RWPE2 (cell line): ENCODE results near the gene NUP85.
"Not testable (repeated sequence)": the region's sequence is repeated elsewhere in the genome, so short reads cannot be mapped to it uniquely, and the experiment has no call there.

Source experiments
- ATAC-seq: fragments of 200-7000 bp; cut with Tn5 transposase; 3 replicates; pipeline ENCODE4 v1.9.1; 2021; ENCODE audit warnings: low read depth
- DNase-seq: peaks from one replicate; pipeline ENCODE4 v3.0.0-alpha.2; 2020; ENCODE audit warnings: low spot score
- H3K27ac ChIP-seq: fragments of 450-650 bp; 2 replicates; pipeline ENCODE4 v1.5.1; 2017; ENCODE audit warnings: mild to moderate bottlenecking; ENCODE audit not compliant: poor library complexity, severe bottlenecking
- H3K27me3 ChIP-seq: fragments of 250-450 bp; sonication (Bioruptor Pico); 2 replicates; pipeline ENCODE4 v1.5.1; 2021; ENCODE audit warnings: mild to moderate bottlenecking, moderate library complexity; ENCODE audit not compliant: insufficient read depth, poor library complexity, severe bottlenecking
- H3K36me3 ChIP-seq: fragments of 250-450 bp; sonication (Bioruptor Pico); 2 replicates; pipeline ENCODE4 v1.5.1; 2020; ENCODE audit warnings: low read depth, mild to moderate bottlenecking, moderate library complexity
- H3K4me1 ChIP-seq: fragments of 250-450 bp; sonication (Bioruptor Pico); 2 replicates; pipeline ENCODE4 v1.5.1; 2021; ENCODE audit warnings: mild to moderate bottlenecking, moderate library complexity; ENCODE audit not compliant: insufficient read depth, poor library complexity, severe bottlenecking
- H3K4me3 ChIP-seq: fragments of 250-450 bp; sonication (Bioruptor Pico); 2 replicates; pipeline ENCODE4 v1.5.1; 2021; ENCODE audit warnings: mild to moderate bottlenecking, moderate library complexity; ENCODE audit not compliant: severe bottlenecking
- H3K9me3 ChIP-seq: fragments of 250-450 bp; sonication (Bioruptor Pico); 2 replicates; pipeline ENCODE4 v1.5.1; 2021; ENCODE audit warnings: mild to moderate bottlenecking, moderate library complexity; ENCODE audit not compliant: severe bottlenecking
- CTCF ChIP-seq: fragments of 450-650 bp; IDR thresholded peaks from one replicate; pipeline ENCODE4 v1.5.1; 2017; ENCODE audit warnings: mild to moderate bottlenecking, moderate library complexity; ENCODE audit not compliant: poor library complexity, severe bottlenecking

Gene NUP85

GRCh38 chr17:75250009-75250471 is 44.6 kb downstream of the NUP85 start:
- ATAC-seq: peak; percentile 73
- DNase-seq: no peak
- no peak for TF ChIP-seq CTCF
- H3K9me3 ChIP-seq: no peaks in the 10 kb centered on the region
- H3K27me3 ChIP-seq: no peaks in the 10 kb centered on the region
- peak overlapping the region; percentile 11 for H3K27ac ChIP-seq
- H3K4me1 ChIP-seq: peaks cover 14% of the 10 kb centered on the region
- H3K4me3 ChIP-seq: no peak overlapping the region
- peaks cover 33% of the 10 kb centered on the region for H3K36me3 ChIP-seq

GRCh38 chr17:75252039-75252816 is 46.7 kb downstream of the NUP85 start:
- TF ChIP-seq CTCF: no peak
- Histone ChIP-seq H3K27ac (no peak overlapping the region), H3K4me1 (peaks cover 21% of the 10 kb centered on the region), H3K36me3 (peaks cover 13% of the 10 kb centered on the region; the same call in 1 of the 2 replicates), H3K9me3 (no peaks in the 10 kb centered on the region), H3K27me3 (no peaks in the 10 kb centered on the region), H3K4me3 (no peak overlapping the region)
- DNase-seq (no peak), ATAC-seq (no peak)

- ATAC-seq, H3K27ac ChIP-seq, H3K9me3 ChIP-seq, H3K4me3 ChIP-seq, H3K27me3 ChIP-seq, DNase-seq, H3K36me3 ChIP-seq: not testable (repeated sequence)
- peaks cover 17% of the 10 kb centered on the region for H3K4me1 ChIP-seq
These were observed 50.6 kb downstream of the NUP85 start for GRCh38 chr17:75255954-75256698.

- DNase-seq, H3K27ac ChIP-seq, H3K4me3 ChIP-seq, H3K27me3 ChIP-seq, H3K36me3 ChIP-seq, H3K9me3 ChIP-seq, ATAC-seq: not testable (repeated sequence)
- peaks cover 16% of the 10 kb centered on the region for H3K4me1 ChIP-seq
These were observed 51.7 kb downstream of the NUP85 start for GRCh38 chr17:75257228-75257627.

GRCh38 chr17:75260641-75261335 is 55.3 kb downstream of the NUP85 start:
- Histone ChIP-seq H3K36me3 (peaks cover 36% of the 10 kb centered on the region), H3K4me1 (peaks cover 12% of the 10 kb centered on the region), H3K4me3 (peak overlapping the region; percentile 71), H3K9me3 (no peaks in the 10 kb centered on the region), H3K27me3 (no peaks in the 10 kb centered on the region), H3K27ac (peak overlapping the region; percentile 74)
- ATAC-seq (peak; percentile 8; the same call in 1 of the 3 replicates), DNase-seq (no peak)
- TF ChIP-seq CTCF: no peak
